Activated naive CD4-positive, alpha-beta T cell treated with anti-CD3 and anti-CD28 coated beads, Interleukin-2, amount 50 U/mL, for 24 hours (primary cell): ENCODE data around the gene SPINK1.

ENCODE experiments used
- H3K27ac Mint-ChIP-seq: one replicate; pipeline ENCODE4 v1.8.0; 2021; ENCODE audit warnings: mild to moderate bottlenecking, mixed read lengths
- H3K27me3 Mint-ChIP-seq: one replicate; pipeline ENCODE4 v1.8.0; 2021; ENCODE audit warnings: mixed read lengths
- H3K36me3 Mint-ChIP-seq: one replicate; pipeline ENCODE4 v1.8.0; 2021; ENCODE audit warnings: mixed read lengths
- H3K4me1 Mint-ChIP-seq: one replicate; pipeline ENCODE4 v1.8.0; 2021; ENCODE audit warnings: mixed read lengths
- H3K4me3 Mint-ChIP-seq: one replicate; pipeline ENCODE4 v1.8.0; 2021; ENCODE audit warnings: mild to moderate bottlenecking, mixed read lengths
- H3K9me3 Mint-ChIP-seq: one replicate; pipeline ENCODE4 v1.8.0; 2021; ENCODE audit warnings: mixed read lengths

SPINK1 gene

DNA sequence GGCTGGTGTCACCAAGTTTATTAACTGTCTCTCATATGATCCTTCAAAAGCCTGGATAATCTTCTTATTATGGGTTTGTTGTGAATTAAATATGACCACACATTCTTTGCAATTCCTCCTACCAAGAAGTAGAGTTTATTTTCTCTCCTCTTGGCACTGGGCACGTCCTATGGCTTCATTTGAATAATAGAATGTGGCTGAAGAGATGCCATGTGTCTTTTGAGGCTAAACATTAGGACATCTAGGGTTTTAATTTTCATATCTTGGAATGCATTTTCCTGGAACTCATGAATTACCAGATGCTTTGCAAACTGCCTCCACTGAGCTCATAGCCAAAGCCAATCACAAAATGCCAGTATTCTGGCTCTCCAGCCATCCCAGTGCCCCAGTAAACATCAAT is 27.1 kb upstream of the SPINK1 start:
- Mint-ChIP-seq H3K4me3 (no peak overlapping the region), H3K36me3 (no peaks in the 10 kb centered on the region), H3K9me3 (no peaks in the 10 kb centered on the region), H3K27me3 (peaks cover 6% of the 10 kb centered on the region), H3K27ac (no peak overlapping the region), H3K4me1 (no peaks in the 10 kb centered on the region)

GRCh38 chr5:147857302-147858129 is 26.0 kb upstream of the SPINK1 start:
- Mint-ChIP-seq H3K9me3 (no peaks in the 10 kb centered on the region), H3K4me1 (no peaks in the 10 kb centered on the region), H3K4me3 (no peak overlapping the region), H3K36me3 (no peaks in the 10 kb centered on the region), H3K27me3 (peaks cover 9% of the 10 kb centered on the region), H3K27ac (no peak overlapping the region)

- H3K4me3 Mint-ChIP-seq: no peak overlapping the region
- H3K27ac Mint-ChIP-seq: no peak overlapping the region
- no peaks in the 10 kb centered on the region for H3K9me3 Mint-ChIP-seq
- no peaks in the 10 kb centered on the region for H3K4me1 Mint-ChIP-seq
- no peaks in the 10 kb centered on the region for H3K36me3 Mint-ChIP-seq
- peaks cover 9% of the 10 kb centered on the region for H3K27me3 Mint-ChIP-seq
Observed at GRCh38 chr5:147856801-147857200, 25.3 kb upstream of the SPINK1 start.

DNA sequence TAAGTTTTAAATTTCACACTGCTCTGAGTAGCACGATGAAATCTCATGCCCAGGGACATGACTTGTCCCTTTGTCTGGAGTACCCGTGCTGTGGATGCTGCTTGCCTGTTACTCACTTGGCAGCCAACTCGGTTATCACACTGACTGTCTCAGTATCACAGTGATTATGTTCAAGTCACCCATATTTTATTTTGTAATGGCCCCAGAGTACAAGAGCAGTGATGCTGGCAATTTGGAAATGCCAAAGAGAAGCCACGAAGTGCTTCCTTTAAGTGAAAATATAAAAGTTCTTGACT is 24.3 kb upstream of the SPINK1 start:
- H3K9me3 Mint-ChIP-seq: no peaks in the 10 kb centered on the region
- H3K27ac Mint-ChIP-seq: no peak overlapping the region
- H3K4me3 Mint-ChIP-seq: no peak overlapping the region
- H3K4me1 Mint-ChIP-seq: no peaks in the 10 kb centered on the region
- peaks cover 9% of the 10 kb centered on the region for H3K27me3 Mint-ChIP-seq
- H3K36me3 Mint-ChIP-seq: no peaks in the 10 kb centered on the region

- H3K27ac Mint-ChIP-seq: no peak overlapping the region
Observed at GRCh38 chr5:147854894-147855773, 23.7 kb upstream of the SPINK1 start.

GRCh38 chr5:147854331-147854730 is 22.9 kb upstream of the SPINK1 start:
- Mint-ChIP-seq H3K4me1 (no peaks in the 10 kb centered on the region), H3K4me3 (no peak overlapping the region), H3K9me3 (no peaks in the 10 kb centered on the region), H3K27me3 (peaks cover 9% of the 10 kb centered on the region), H3K36me3 (no peaks in the 10 kb centered on the region), H3K27ac (no peak overlapping the region)

More at GRCh38 chr5:147854894-147855773, 23.7 kb upstream of the SPINK1 start:
- Mint-ChIP-seq H3K4me3 (no peak overlapping the region), H3K27me3 (peaks cover 9% of the 10 kb centered on the region), H3K36me3 (no peaks in the 10 kb centered on the region), H3K4me1 (no peaks in the 10 kb centered on the region), H3K9me3 (no peaks in the 10 kb centered on the region)

GRCh38 chr5:147853372-147853987 is 22.0 kb upstream of the SPINK1 start:
- no peaks in the 10 kb centered on the region for H3K36me3 Mint-ChIP-seq
- H3K4me1 Mint-ChIP-seq: no peaks in the 10 kb centered on the region
- H3K9me3 Mint-ChIP-seq: no peaks in the 10 kb centered on the region
- no peak overlapping the region for H3K27ac Mint-ChIP-seq
- peaks cover 9% of the 10 kb centered on the region for H3K27me3 Mint-ChIP-seq
- no peak overlapping the region for H3K4me3 Mint-ChIP-seq

- no peaks in the 10 kb centered on the region for H3K36me3 Mint-ChIP-seq
- H3K27ac Mint-ChIP-seq: no peak overlapping the region
- H3K4me3 Mint-ChIP-seq: no peak overlapping the region
- no peaks in the 10 kb centered on the region for H3K9me3 Mint-ChIP-seq
- no peaks in the 10 kb centered on the region for H3K4me1 Mint-ChIP-seq
- H3K27me3 Mint-ChIP-seq: peaks cover 6% of the 10 kb centered on the region
Observed at GRCh38 chr5:147852365-147852764, 20.9 kb upstream of the SPINK1 start.

- peaks cover 6% of the 10 kb centered on the region for H3K27me3 Mint-ChIP-seq
- H3K27ac Mint-ChIP-seq: no peak overlapping the region
- H3K4me1 Mint-ChIP-seq: no peaks in the 10 kb centered on the region
- no peaks in the 10 kb centered on the region for H3K36me3 Mint-ChIP-seq
- no peak overlapping the region for H3K4me3 Mint-ChIP-seq
- H3K9me3 Mint-ChIP-seq: no peaks in the 10 kb centered on the region
Observed at GRCh38 chr5:147851578-147851977, 20.1 kb upstream of the SPINK1 start.

- no peaks in the 10 kb centered on the region for H3K36me3 Mint-ChIP-seq
- H3K27ac Mint-ChIP-seq: no peak overlapping the region
- no peaks in the 10 kb centered on the region for H3K9me3 Mint-ChIP-seq
- no peak overlapping the region for H3K4me3 Mint-ChIP-seq
- peaks cover 7% of the 10 kb centered on the region for H3K27me3 Mint-ChIP-seq
- no peaks in the 10 kb centered on the region for H3K4me1 Mint-ChIP-seq
Observed at GRCh38 chr5:147849226-147849625, 17.8 kb upstream of the SPINK1 start.

DNA sequence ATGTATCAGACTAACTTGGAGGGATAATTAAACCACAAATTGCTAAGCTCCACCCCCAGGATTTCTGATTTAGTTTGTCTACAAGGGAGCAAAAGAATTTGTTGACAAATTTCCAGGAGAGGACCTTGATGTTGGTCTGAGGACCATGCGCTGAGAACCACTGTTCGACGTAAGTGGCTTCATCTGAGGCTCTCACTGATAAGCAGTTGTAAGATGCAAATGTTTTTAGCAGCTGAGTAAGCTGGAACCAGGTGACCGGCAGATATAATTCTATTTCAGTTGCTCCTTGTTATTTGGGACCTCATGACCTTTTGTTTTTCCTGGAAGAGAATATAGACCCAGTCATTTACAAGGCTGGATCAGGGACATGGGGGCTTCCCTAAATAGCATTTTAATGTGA is 14.1 kb upstream of the SPINK1 start:
- H3K27ac Mint-ChIP-seq: no peak overlapping the region
- H3K36me3 Mint-ChIP-seq: no peaks in the 10 kb centered on the region
- peaks cover 8% of the 10 kb centered on the region for H3K27me3 Mint-ChIP-seq

DNA sequence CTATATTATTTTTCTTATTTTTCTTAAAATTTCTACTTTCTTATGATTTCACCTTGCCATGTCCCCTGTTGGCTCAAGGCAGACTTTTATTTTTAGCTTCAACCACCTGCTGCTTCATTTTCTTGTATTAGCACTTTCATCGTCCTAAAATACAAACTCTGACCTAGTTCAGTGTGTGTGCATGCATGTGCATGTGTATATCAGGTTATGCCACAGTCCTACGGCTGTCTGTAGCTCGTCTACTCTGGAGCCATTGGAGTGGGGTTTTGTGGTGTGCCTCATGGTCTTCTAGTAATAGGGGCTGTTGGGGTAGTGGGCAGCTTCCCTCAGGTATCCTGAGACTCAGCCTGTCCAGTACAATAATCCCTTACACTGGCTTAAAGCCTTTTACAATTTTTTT is 13.4 kb upstream of the SPINK1 start:
- Mint-ChIP-seq H3K27ac (no peak overlapping the region), H3K27me3 (peaks cover 9% of the 10 kb centered on the region), H3K36me3 (no peaks in the 10 kb centered on the region), H3K4me1 (no peaks in the 10 kb centered on the region), H3K4me3 (no peak overlapping the region), H3K9me3 (no peaks in the 10 kb centered on the region)

More for the DNA sequence above, 14.1 kb upstream of the SPINK1 start:
- no peaks in the 10 kb centered on the region for H3K9me3 Mint-ChIP-seq
- no peak overlapping the region for H3K4me3 Mint-ChIP-seq
- no peaks in the 10 kb centered on the region for H3K4me1 Mint-ChIP-seq

GRCh38 chr5:147842869-147843268 is 11.4 kb upstream of the SPINK1 start:
- no peak overlapping the region for H3K27ac Mint-ChIP-seq
- peaks cover 12% of the 10 kb centered on the region for H3K27me3 Mint-ChIP-seq
- H3K9me3 Mint-ChIP-seq: no peaks in the 10 kb centered on the region
- no peaks in the 10 kb centered on the region for H3K36me3 Mint-ChIP-seq
- no peaks in the 10 kb centered on the region for H3K4me1 Mint-ChIP-seq
- H3K4me3 Mint-ChIP-seq: no peak overlapping the region

DNA sequence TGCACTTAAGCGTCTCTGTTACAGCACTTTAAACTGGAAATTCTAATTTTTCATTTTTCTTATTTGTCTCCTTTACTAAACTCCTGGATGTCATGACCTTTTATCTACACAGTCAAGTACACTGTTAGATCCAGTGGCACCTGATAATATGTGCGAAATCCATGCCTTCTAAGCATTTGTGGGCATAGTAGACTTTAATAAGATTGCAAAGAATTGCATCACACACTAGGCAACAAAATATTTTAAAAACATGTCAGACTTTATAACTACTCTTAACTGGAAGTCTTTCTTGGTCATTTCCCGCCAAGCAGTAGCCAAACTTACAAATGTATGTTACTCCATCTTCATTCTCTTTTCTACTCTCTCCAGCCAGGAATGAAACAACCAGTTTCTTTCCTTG is 5.0 kb upstream of the SPINK1 start:
- Mint-ChIP-seq H3K9me3 (no peaks in the 10 kb centered on the region), H3K4me1 (no peaks in the 10 kb centered on the region), H3K27me3 (peaks cover 7% of the 10 kb centered on the region), H3K4me3 (no peak overlapping the region), H3K36me3 (no peaks in the 10 kb centered on the region), H3K27ac (no peak overlapping the region)

- H3K4me1 Mint-ChIP-seq: no peaks in the 10 kb centered on the region
- no peaks in the 10 kb centered on the region for H3K9me3 Mint-ChIP-seq
- no peaks in the 10 kb centered on the region for H3K36me3 Mint-ChIP-seq
- peaks cover 5% of the 10 kb centered on the region for H3K27me3 Mint-ChIP-seq
- no peak overlapping the region for H3K4me3 Mint-ChIP-seq
- H3K27ac Mint-ChIP-seq: no peak overlapping the region
Observed at GRCh38 chr5:147835386-147835798, 3.9 kb upstream of the SPINK1 start.

DNA sequence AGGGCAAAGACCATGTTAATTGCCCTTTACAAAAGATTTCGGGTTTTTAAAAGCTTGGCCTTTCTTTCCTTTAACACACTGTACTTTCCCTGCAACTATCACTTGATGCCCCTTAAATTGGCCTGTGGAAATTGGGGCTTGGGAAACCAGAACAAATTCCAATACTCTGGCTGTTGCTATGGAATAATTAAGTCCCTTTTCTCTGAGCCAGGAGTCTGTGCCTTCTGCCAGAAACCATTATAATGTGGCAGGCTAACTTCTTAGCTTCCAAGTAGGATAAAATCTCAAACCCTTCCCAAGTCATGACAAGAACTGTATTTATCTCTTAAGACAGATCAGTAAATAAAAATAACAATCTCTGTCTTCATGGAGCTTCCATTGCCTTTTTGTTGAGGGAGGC is 1.1 kb upstream of the SPINK1 start:
- no peaks in the 10 kb centered on the region for H3K36me3 Mint-ChIP-seq
- H3K4me3 Mint-ChIP-seq: no peak overlapping the region
- H3K4me1 Mint-ChIP-seq: no peaks in the 10 kb centered on the region
- no peaks in the 10 kb centered on the region for H3K27me3 Mint-ChIP-seq
- no peak overlapping the region for H3K27ac Mint-ChIP-seq
- no peaks in the 10 kb centered on the region for H3K9me3 Mint-ChIP-seq
